Panc1 (cell line): ENCODE data around the gene DLG5.

Experiments
- POLR2AphosphoS5 ChIP-seq: IDR thresholded peaks from 2 replicates; pipeline ENCODE4 v1.6.1; 2012; ENCODE audit warnings: mild to moderate bottlenecking, low read depth, low read length, moderate library complexity
- SIN3A ChIP-seq: IDR thresholded peaks from 2 replicates; pipeline ENCODE4 v1.6.1; 2012; ENCODE audit warnings: low read depth, mild to moderate bottlenecking, low read length, moderate library complexity, borderline replicate concordance; ENCODE audit not compliant: insufficient read depth
- TF ChIP-seq, protein P1 (sequence below): fragments of 450-650 bp; IDR thresholded peaks from 2 replicates; pipeline ENCODE4 v1.5.1; 2017; ENCODE audit warnings: mild to moderate bottlenecking
- TF ChIP-seq, protein P2 (sequence below), 2 experiments: IDR thresholded peaks; 2 replicates each; pipeline ENCODE4 v1.6.1; 2011 to 2012; ENCODE audit warnings: low read depth in 2 of 2, control low read depth in 1 of 2, low read length in 1 of 2, mild to moderate bottlenecking in 1 of 2, moderate library complexity in 1 of 2; ENCODE audit not compliant: insufficient read depth in 1 of 2

DNA sequence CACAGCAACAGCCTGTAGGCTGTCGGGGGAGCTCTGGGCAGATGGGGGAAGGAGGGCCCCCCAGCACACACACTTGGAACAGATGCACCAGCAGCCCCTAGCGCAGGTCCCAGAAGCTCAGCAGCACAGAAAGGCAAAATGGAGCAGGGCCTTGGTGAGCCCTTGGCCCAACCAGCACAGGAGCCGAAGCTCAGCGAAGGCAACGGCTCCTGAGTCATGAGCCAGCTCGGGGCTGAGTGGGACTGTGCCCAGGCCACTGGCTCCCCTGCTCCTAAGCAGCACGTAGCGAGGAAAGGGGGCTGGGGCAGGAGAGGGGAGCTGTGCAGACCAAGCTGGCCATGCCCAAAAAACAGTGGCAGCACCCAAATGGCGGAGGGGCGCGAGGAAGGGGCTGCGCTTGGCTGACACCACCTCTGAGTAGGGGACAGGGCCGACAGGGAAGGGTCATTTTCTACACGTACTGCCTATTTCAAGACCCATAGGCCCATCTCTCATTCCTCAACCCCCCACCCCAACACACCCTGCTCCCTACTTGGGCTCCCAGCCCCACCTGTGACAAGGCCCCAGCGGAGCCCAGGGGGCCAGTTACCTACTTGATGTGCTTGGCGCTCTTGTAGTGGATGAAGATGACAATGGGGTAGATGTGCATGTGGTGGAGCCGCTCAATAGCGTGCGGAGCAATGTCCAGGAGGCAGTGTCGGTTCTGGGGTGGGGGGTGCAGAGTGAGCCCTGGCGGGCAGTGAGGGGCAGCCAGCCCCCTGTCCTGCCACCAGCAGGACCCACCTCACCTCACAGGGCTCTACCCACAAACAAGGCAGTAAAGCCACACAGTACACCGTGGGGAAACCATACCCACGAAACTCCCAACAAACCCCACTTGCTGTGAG lies 132.1 kb downstream of the DLG5 start:
- TF ChIP-seq, protein P1, sequence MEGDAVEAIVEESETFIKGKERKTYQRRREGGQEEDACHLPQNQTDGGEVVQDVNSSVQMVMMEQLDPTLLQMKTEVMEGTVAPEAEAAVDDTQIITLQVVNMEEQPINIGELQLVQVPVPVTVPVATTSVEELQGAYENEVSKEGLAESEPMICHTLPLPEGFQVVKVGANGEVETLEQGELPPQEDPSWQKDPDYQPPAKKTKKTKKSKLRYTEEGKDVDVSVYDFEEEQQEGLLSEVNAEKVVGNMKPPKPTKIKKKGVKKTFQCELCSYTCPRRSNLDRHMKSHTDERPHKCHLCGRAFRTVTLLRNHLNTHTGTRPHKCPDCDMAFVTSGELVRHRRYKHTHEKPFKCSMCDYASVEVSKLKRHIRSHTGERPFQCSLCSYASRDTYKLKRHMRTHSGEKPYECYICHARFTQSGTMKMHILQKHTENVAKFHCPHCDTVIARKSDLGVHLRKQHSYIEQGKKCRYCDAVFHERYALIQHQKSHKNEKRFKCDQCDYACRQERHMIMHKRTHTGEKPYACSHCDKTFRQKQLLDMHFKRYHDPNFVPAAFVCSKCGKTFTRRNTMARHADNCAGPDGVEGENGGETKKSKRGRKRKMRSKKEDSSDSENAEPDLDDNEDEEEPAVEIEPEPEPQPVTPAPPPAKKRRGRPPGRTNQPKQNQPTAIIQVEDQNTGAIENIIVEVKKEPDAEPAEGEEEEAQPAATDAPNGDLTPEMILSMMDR: no peak
- TF ChIP-seq, protein P2, sequence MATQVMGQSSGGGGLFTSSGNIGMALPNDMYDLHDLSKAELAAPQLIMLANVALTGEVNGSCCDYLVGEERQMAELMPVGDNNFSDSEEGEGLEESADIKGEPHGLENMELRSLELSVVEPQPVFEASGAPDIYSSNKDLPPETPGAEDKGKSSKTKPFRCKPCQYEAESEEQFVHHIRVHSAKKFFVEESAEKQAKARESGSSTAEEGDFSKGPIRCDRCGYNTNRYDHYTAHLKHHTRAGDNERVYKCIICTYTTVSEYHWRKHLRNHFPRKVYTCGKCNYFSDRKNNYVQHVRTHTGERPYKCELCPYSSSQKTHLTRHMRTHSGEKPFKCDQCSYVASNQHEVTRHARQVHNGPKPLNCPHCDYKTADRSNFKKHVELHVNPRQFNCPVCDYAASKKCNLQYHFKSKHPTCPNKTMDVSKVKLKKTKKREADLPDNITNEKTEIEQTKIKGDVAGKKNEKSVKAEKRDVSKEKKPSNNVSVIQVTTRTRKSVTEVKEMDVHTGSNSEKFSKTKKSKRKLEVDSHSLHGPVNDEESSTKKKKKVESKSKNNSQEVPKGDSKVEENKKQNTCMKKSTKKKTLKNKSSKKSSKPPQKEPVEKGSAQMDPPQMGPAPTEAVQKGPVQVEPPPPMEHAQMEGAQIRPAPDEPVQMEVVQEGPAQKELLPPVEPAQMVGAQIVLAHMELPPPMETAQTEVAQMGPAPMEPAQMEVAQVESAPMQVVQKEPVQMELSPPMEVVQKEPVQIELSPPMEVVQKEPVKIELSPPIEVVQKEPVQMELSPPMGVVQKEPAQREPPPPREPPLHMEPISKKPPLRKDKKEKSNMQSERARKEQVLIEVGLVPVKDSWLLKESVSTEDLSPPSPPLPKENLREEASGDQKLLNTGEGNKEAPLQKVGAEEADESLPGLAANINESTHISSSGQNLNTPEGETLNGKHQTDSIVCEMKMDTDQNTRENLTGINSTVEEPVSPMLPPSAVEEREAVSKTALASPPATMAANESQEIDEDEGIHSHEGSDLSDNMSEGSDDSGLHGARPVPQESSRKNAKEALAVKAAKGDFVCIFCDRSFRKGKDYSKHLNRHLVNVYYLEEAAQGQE (IDR thresholded peaks at IDR 0.05; ENCODE audit: insufficient read depth in 1 of 2, low read depth in 2 of 2, low read length in 1 of 2): no peak
- no peak for TF ChIP-seq POLR2AphosphoS5
- TF ChIP-seq SIN3A: no peak
